Astrocyte (in vitro differentiated cells and primary cell): ENCODE measurements around the gene F13A1. TPM values are rescaled to one million over a fixed set of nuclear protein-coding genes. Genes with fewer than 3 reads are reported as not detected.
A peak's percentile ranks its signal among the peaks of the same experiment; 100 is the strongest.

Experiments used
- DNase-seq: peaks from one replicate; pipeline ENCODE4 v3.0.0-alpha.2; 2010; ENCODE audit warnings: low read depth
- FAIRE-seq: peaks from 2 replicates; lab custom pipeline; 2011; peaks lifted over from hg19 to GRCh38; lab: Jason Lieb, UNC
- H2AFZ ChIP-seq: 2 replicates; pipeline ENCODE4 v1.6.0; 2012; ENCODE audit warnings: low read depth, low read length, inconsistent platforms
- H3K27ac ChIP-seq: 2 replicates; pipeline ENCODE4 v1.5.1; 2011; ENCODE audit warnings: low read depth, low read length, inconsistent platforms
- H3K27me3 ChIP-seq: 2 replicates; pipeline ENCODE4 v1.6.0; 2011; ENCODE audit warnings: low read length, inconsistent platforms; ENCODE audit not compliant: insufficient read depth
- H3K36me3 ChIP-seq: 2 replicates; pipeline ENCODE4 v1.5.1; 2011; ENCODE audit warnings: low read length, inconsistent platforms; ENCODE audit not compliant: insufficient read depth
- H3K4me1 ChIP-seq: 2 replicates; pipeline ENCODE4 v1.5.1; 2011; ENCODE audit warnings: low read length, inconsistent platforms; ENCODE audit not compliant: insufficient read depth
- H3K4me2 ChIP-seq: 2 replicates; pipeline ENCODE4 v1.6.0; 2012; ENCODE audit warnings: low read length, inconsistent platforms
- H3K4me3 ChIP-seq: 2 replicates; pipeline ENCODE4 v1.5.1; 2011; ENCODE audit warnings: low read depth, mild to moderate bottlenecking, low read length, inconsistent platforms; ENCODE audit not compliant: insufficient read depth
- H3K79me2 ChIP-seq: 2 replicates; pipeline ENCODE4 v1.6.0; 2012; ENCODE audit warnings: mild to moderate bottlenecking, low read length, inconsistent platforms; ENCODE audit not compliant: insufficient read depth
- H3K9ac ChIP-seq: 2 replicates; pipeline ENCODE4 v1.6.0; 2012; ENCODE audit warnings: mild to moderate bottlenecking, low read length, inconsistent platforms
- H3K9me3 ChIP-seq: 2 replicates; pipeline ENCODE4 v1.5.1; 2012; ENCODE audit warnings: low read depth, mild to moderate bottlenecking, low read length, inconsistent platforms; ENCODE audit not compliant: insufficient read depth
- H4K20me1 ChIP-seq: 2 replicates; pipeline ENCODE4 v1.6.0; 2012; ENCODE audit warnings: low read length, inconsistent platforms; ENCODE audit not compliant: insufficient read depth
- H3K27ac Mint-ChIP-seq: one replicate; pipeline ENCODE4 v1.8.0; 2021; ENCODE audit warnings: mild to moderate bottlenecking, mixed read lengths; ENCODE audit not compliant: unreplicated experiment
- H3K27me3 Mint-ChIP-seq: one replicate; pipeline ENCODE4 v1.8.0; 2021; ENCODE audit warnings: low read depth, mixed read lengths; ENCODE audit not compliant: unreplicated experiment
- H3K36me3 Mint-ChIP-seq: one replicate; pipeline ENCODE4 v1.8.0; 2021; ENCODE audit warnings: low read depth, mixed read lengths; ENCODE audit not compliant: unreplicated experiment
- H3K4me1 Mint-ChIP-seq: one replicate; pipeline ENCODE4 v1.8.0; 2021; ENCODE audit warnings: low read depth, mixed read lengths; ENCODE audit not compliant: unreplicated experiment
- H3K4me3 Mint-ChIP-seq: one replicate; pipeline ENCODE4 v1.8.0; 2021; ENCODE audit warnings: mild to moderate bottlenecking, moderate library complexity, mixed read lengths; ENCODE audit not compliant: unreplicated experiment
- H3K9me3 Mint-ChIP-seq: one replicate; pipeline ENCODE4 v1.8.0; 2021; ENCODE audit warnings: mild to moderate bottlenecking, mixed read lengths; ENCODE audit not compliant: unreplicated experiment
- CTCF ChIP-seq: IDR thresholded peaks from 2 replicates; pipeline ENCODE4 v1.5.1; 2011; ENCODE audit warnings: low read depth, mild to moderate bottlenecking, inconsistent platforms, low read length, moderate library complexity; ENCODE audit not compliant: insufficient read depth
- EZH2 ChIP-seq: IDR thresholded peaks from 2 replicates; pipeline ENCODE4 v1.6.1; 2012; ENCODE audit warnings: mild to moderate bottlenecking, low read length, inconsistent platforms; ENCODE audit not compliant: insufficient read depth
- total RNA-seq: library from RNA; stranded (reverse); gene quantifications from 2 replicates; pipeline ENCODE4 v1.2.1, GENCODE V29; 2021

F13A1 gene
- total RNA-seq, 1 donor from 2014 or later: 10.1 TPM

GRCh38 chr6:6331393-6331792 is 10.9 kb upstream of the F13A1 start:
- H4K20me1 ChIP-seq: no peaks in the 10 kb centered on the region

GRCh38 chr6:6330407-6330806 is 9.9 kb upstream of the F13A1 start:
- H3K27me3 ChIP-seq: no peaks in the 10 kb centered on the region
- DNase-seq (no peak), FAIRE-seq (no peak)
- H3K36me3 ChIP-seq: no peaks in the 10 kb centered on the region
- H3K27me3 Mint-ChIP-seq: peaks cover 4% of the 10 kb centered on the region
- peaks cover 6% of the 10 kb centered on the region for H3K4me1 ChIP-seq
- no peaks in the 10 kb centered on the region for H3K36me3 Mint-ChIP-seq
- no peak overlapping the region for H3K27ac ChIP-seq
- H3K4me3 Mint-ChIP-seq: no peak overlapping the region
- H2AFZ ChIP-seq: no peak overlapping the region
- H4K20me1 ChIP-seq: no peaks in the 10 kb centered on the region
- H3K4me1 Mint-ChIP-seq: peaks cover 38% of the 10 kb centered on the region
- TF ChIP-seq EZH2: no peak
- TF ChIP-seq CTCF: no peak
- H3K4me3 ChIP-seq: no peak overlapping the region
- peaks cover 3% of the 10 kb centered on the region for H3K9me3 ChIP-seq
- H3K27ac Mint-ChIP-seq: no peak overlapping the region
- H3K9me3 Mint-ChIP-seq: no peaks in the 10 kb centered on the region
- no peak overlapping the region for H3K9ac ChIP-seq
- H3K79me2 ChIP-seq: no peaks in the 10 kb centered on the region
- no peak overlapping the region for H3K4me2 ChIP-seq

More at GRCh38 chr6:6331393-6331792, 10.9 kb upstream of the F13A1 start:
- no peak for DNase-seq
- no peak overlapping the region for H3K4me3 Mint-ChIP-seq
- no peak overlapping the region for H3K4me2 ChIP-seq
- H3K4me1 Mint-ChIP-seq: peaks cover 36% of the 10 kb centered on the region
- H3K9me3 ChIP-seq: peaks cover 3% of the 10 kb centered on the region
- no peak for TF ChIP-seq EZH2
- TF ChIP-seq CTCF: no peak
- no peaks in the 10 kb centered on the region for H3K36me3 Mint-ChIP-seq
- H3K4me1 ChIP-seq: peaks cover 6% of the 10 kb centered on the region
- no peak overlapping the region for H3K9ac ChIP-seq
- H3K27me3 ChIP-seq: no peaks in the 10 kb centered on the region
- H3K27ac Mint-ChIP-seq: peak overlapping the region; percentile 66
- H3K9me3 Mint-ChIP-seq: no peaks in the 10 kb centered on the region
- FAIRE-seq: no peak
- no peaks in the 10 kb centered on the region for H3K36me3 ChIP-seq
- H3K27ac ChIP-seq: no peak overlapping the region
- no peaks in the 10 kb centered on the region for H3K27me3 Mint-ChIP-seq
- no peak overlapping the region for H3K4me3 ChIP-seq
- H2AFZ ChIP-seq: no peak overlapping the region
- no peaks in the 10 kb centered on the region for H3K79me2 ChIP-seq

- no peak overlapping the region for H3K27ac Mint-ChIP-seq
These were observed 8.0 kb upstream of the F13A1 start for GRCh38 chr6:6328451-6328850.

More at GRCh38 chr6:6328451-6328850, 8.0 kb upstream of the F13A1 start:
- no peaks in the 10 kb centered on the region for H4K20me1 ChIP-seq
- peaks cover 6% of the 10 kb centered on the region for H3K4me1 ChIP-seq
- H3K4me3 ChIP-seq: no peak overlapping the region
- H3K27me3 Mint-ChIP-seq: peaks cover 20% of the 10 kb centered on the region
- no peak overlapping the region for H3K9ac ChIP-seq
- H3K27ac ChIP-seq: no peak overlapping the region
- DNase-seq (no peak), FAIRE-seq (no peak)
- no peak for TF ChIP-seq EZH2
- no peak for TF ChIP-seq CTCF
- H3K27me3 ChIP-seq: no peaks in the 10 kb centered on the region
- no peaks in the 10 kb centered on the region for H3K79me2 ChIP-seq
- peaks cover 30% of the 10 kb centered on the region for H3K4me1 Mint-ChIP-seq
- H2AFZ ChIP-seq: no peak overlapping the region
- H3K9me3 Mint-ChIP-seq: peaks cover 3% of the 10 kb centered on the region
- no peak overlapping the region for H3K4me2 ChIP-seq
- H3K36me3 Mint-ChIP-seq: no peaks in the 10 kb centered on the region
- peaks cover 3% of the 10 kb centered on the region for H3K9me3 ChIP-seq
- no peaks in the 10 kb centered on the region for H3K36me3 ChIP-seq
- no peak overlapping the region for H3K4me3 Mint-ChIP-seq
